Astrocyte (in vitro differentiated cells and primary cell): ENCODE measurements around the gene PPP1R7. TPM values are rescaled to one million over a fixed set of nuclear protein-coding genes. Genes with fewer than 3 reads are reported as not detected.

ENCODE experiments used
- DNase-seq: peaks from one replicate; pipeline ENCODE4 v3.0.0-alpha.2; 2010; ENCODE audit warnings: low read depth
- FAIRE-seq: peaks from 2 replicates; lab custom pipeline; 2011; peaks lifted over from hg19 to GRCh38; lab: Jason Lieb, UNC
- H2AFZ ChIP-seq: 2 replicates; pipeline ENCODE4 v1.6.0; 2012; ENCODE audit warnings: low read depth, low read length, inconsistent platforms
- H3K27ac ChIP-seq: 2 replicates; pipeline ENCODE4 v1.5.1; 2011; ENCODE audit warnings: low read depth, low read length, inconsistent platforms
- H3K27me3 ChIP-seq: 2 replicates; pipeline ENCODE4 v1.6.0; 2011; ENCODE audit warnings: low read length, inconsistent platforms; ENCODE audit not compliant: insufficient read depth
- H3K36me3 ChIP-seq: 2 replicates; pipeline ENCODE4 v1.5.1; 2011; ENCODE audit warnings: low read length, inconsistent platforms; ENCODE audit not compliant: insufficient read depth
- H3K4me1 ChIP-seq: 2 replicates; pipeline ENCODE4 v1.5.1; 2011; ENCODE audit warnings: low read length, inconsistent platforms; ENCODE audit not compliant: insufficient read depth
- H3K4me2 ChIP-seq: 2 replicates; pipeline ENCODE4 v1.6.0; 2012; ENCODE audit warnings: low read length, inconsistent platforms
- H3K4me3 ChIP-seq: 2 replicates; pipeline ENCODE4 v1.5.1; 2011; ENCODE audit warnings: low read depth, mild to moderate bottlenecking, low read length, inconsistent platforms; ENCODE audit not compliant: insufficient read depth
- H3K79me2 ChIP-seq: 2 replicates; pipeline ENCODE4 v1.6.0; 2012; ENCODE audit warnings: mild to moderate bottlenecking, low read length, inconsistent platforms; ENCODE audit not compliant: insufficient read depth
- H3K9ac ChIP-seq: 2 replicates; pipeline ENCODE4 v1.6.0; 2012; ENCODE audit warnings: mild to moderate bottlenecking, low read length, inconsistent platforms
- H3K9me3 ChIP-seq: 2 replicates; pipeline ENCODE4 v1.5.1; 2012; ENCODE audit warnings: low read depth, mild to moderate bottlenecking, low read length, inconsistent platforms; ENCODE audit not compliant: insufficient read depth
- H4K20me1 ChIP-seq: 2 replicates; pipeline ENCODE4 v1.6.0; 2012; ENCODE audit warnings: low read length, inconsistent platforms; ENCODE audit not compliant: insufficient read depth
- H3K27ac Mint-ChIP-seq: one replicate; pipeline ENCODE4 v1.8.0; 2021; ENCODE audit warnings: mild to moderate bottlenecking, mixed read lengths; ENCODE audit not compliant: unreplicated experiment
- H3K27me3 Mint-ChIP-seq: one replicate; pipeline ENCODE4 v1.8.0; 2021; ENCODE audit warnings: low read depth, mixed read lengths; ENCODE audit not compliant: unreplicated experiment
- H3K36me3 Mint-ChIP-seq: one replicate; pipeline ENCODE4 v1.8.0; 2021; ENCODE audit warnings: low read depth, mixed read lengths; ENCODE audit not compliant: unreplicated experiment
- H3K4me1 Mint-ChIP-seq: one replicate; pipeline ENCODE4 v1.8.0; 2021; ENCODE audit warnings: low read depth, mixed read lengths; ENCODE audit not compliant: unreplicated experiment
- H3K4me3 Mint-ChIP-seq: one replicate; pipeline ENCODE4 v1.8.0; 2021; ENCODE audit warnings: mild to moderate bottlenecking, moderate library complexity, mixed read lengths; ENCODE audit not compliant: unreplicated experiment
- H3K9me3 Mint-ChIP-seq: one replicate; pipeline ENCODE4 v1.8.0; 2021; ENCODE audit warnings: mild to moderate bottlenecking, mixed read lengths; ENCODE audit not compliant: unreplicated experiment
- CTCF ChIP-seq: IDR thresholded peaks from 2 replicates; pipeline ENCODE4 v1.5.1; 2011; ENCODE audit warnings: low read depth, mild to moderate bottlenecking, inconsistent platforms, low read length, moderate library complexity; ENCODE audit not compliant: insufficient read depth
- EZH2 ChIP-seq: IDR thresholded peaks from 2 replicates; pipeline ENCODE4 v1.6.1; 2012; ENCODE audit warnings: mild to moderate bottlenecking, low read length, inconsistent platforms; ENCODE audit not compliant: insufficient read depth
- total RNA-seq: library from RNA; stranded (reverse); gene quantifications from 2 replicates; pipeline ENCODE4 v1.2.1, GENCODE V29; 2021

Gene PPP1R7
- total RNA-seq, 1 donor from 2014 or later: 53.4 TPM

GRCh38 chr2:241224851-241225438 is 74.7 kb downstream of the PPP1R7 start:
- peak overlapping the region; percentile 85 for H3K27ac Mint-ChIP-seq
- Histone ChIP-seq H3K27ac (no peak overlapping the region), H4K20me1 (peaks cover 71% of the 10 kb centered on the region), H3K79me2 (no peaks in the 10 kb centered on the region), H3K9me3 (no peaks in the 10 kb centered on the region), H3K27me3 (no peaks in the 10 kb centered on the region), H3K36me3 (peaks cover 41% of the 10 kb centered on the region), H3K4me3 (no peak overlapping the region), H3K9ac (peak overlapping the region; percentile 21), H3K4me1 (peaks cover 17% of the 10 kb centered on the region), H3K4me2 (peak overlapping the region; percentile 45), H2AFZ (no peak overlapping the region)
- H3K27me3 Mint-ChIP-seq: no peaks in the 10 kb centered on the region
- DNase-seq (no peak), FAIRE-seq (no peak)
- H3K4me1 Mint-ChIP-seq: peaks cover 16% of the 10 kb centered on the region
- H3K36me3 Mint-ChIP-seq: peaks cover 18% of the 10 kb centered on the region
- no peaks in the 10 kb centered on the region for H3K9me3 Mint-ChIP-seq
- TF ChIP-seq EZH2: no peak
- no peak for TF ChIP-seq CTCF
- H3K4me3 Mint-ChIP-seq: no peak overlapping the region

- no peak for DNase-seq
- no peak for FAIRE-seq
- TF ChIP-seq EZH2 (no peak), CTCF (no peak)
Observed at GRCh38 chr2:241225545-241225944, 75.3 kb downstream of the PPP1R7 start.

GRCh38 chr2:241225983-241226382 is 75.7 kb downstream of the PPP1R7 start:
- Histone ChIP-seq H3K36me3 (peaks cover 51% of the 10 kb centered on the region), H3K79me2 (no peaks in the 10 kb centered on the region), H3K27me3 (no peaks in the 10 kb centered on the region), H3K4me1 (peaks cover 17% of the 10 kb centered on the region), H3K9ac (no peak overlapping the region), H3K9me3 (no peaks in the 10 kb centered on the region), H2AFZ (no peak overlapping the region), H3K4me2 (no peak overlapping the region), H4K20me1 (peaks cover 81% of the 10 kb centered on the region), H3K27ac (no peak overlapping the region), H3K4me3 (no peak overlapping the region)
- no peak overlapping the region for H3K27ac Mint-ChIP-seq
- peaks cover 18% of the 10 kb centered on the region for H3K36me3 Mint-ChIP-seq
- no peaks in the 10 kb centered on the region for H3K27me3 Mint-ChIP-seq
- H3K4me1 Mint-ChIP-seq: peaks cover 16% of the 10 kb centered on the region
- no peak for DNase-seq
- no peak for TF ChIP-seq CTCF
- no peak overlapping the region for H3K4me3 Mint-ChIP-seq
- H3K9me3 Mint-ChIP-seq: no peaks in the 10 kb centered on the region
- FAIRE-seq: no peak

More at GRCh38 chr2:241225545-241225944, 75.3 kb downstream of the PPP1R7 start:
- no peak overlapping the region for H3K4me3 ChIP-seq
- Mint-ChIP-seq H3K27ac (no peak overlapping the region), H3K36me3 (peaks cover 18% of the 10 kb centered on the region), H3K27me3 (no peaks in the 10 kb centered on the region), H3K9me3 (no peaks in the 10 kb centered on the region), H3K4me1 (peaks cover 16% of the 10 kb centered on the region), H3K4me3 (no peak overlapping the region)
- H4K20me1 ChIP-seq: peaks cover 77% of the 10 kb centered on the region
- no peak overlapping the region for H3K27ac ChIP-seq
- no peak overlapping the region for H3K4me2 ChIP-seq
- H3K79me2 ChIP-seq: no peaks in the 10 kb centered on the region
- H3K9me3 ChIP-seq: no peaks in the 10 kb centered on the region
- H3K9ac ChIP-seq: no peak overlapping the region
- H3K27me3 ChIP-seq: no peaks in the 10 kb centered on the region
- peaks cover 47% of the 10 kb centered on the region for H3K36me3 ChIP-seq
- H2AFZ ChIP-seq: no peak overlapping the region
- H3K4me1 ChIP-seq: peaks cover 17% of the 10 kb centered on the region
